Panc1 (cell line): Measurements from ENCODE around the gene WFDC9.
"Not testable (repeated sequence)": the region's sequence is repeated elsewhere in the genome, so short reads cannot be mapped to it uniquely, and the experiment has no call there.

ENCODE experiments used
- POLR2AphosphoS5 ChIP-seq: IDR thresholded peaks from 2 replicates; pipeline ENCODE4 v1.6.1; 2012; ENCODE audit warnings: mild to moderate bottlenecking, low read depth, low read length, moderate library complexity
- TF ChIP-seq, protein P1 (sequence below): fragments of 450-650 bp; IDR thresholded peaks from 2 replicates; pipeline ENCODE4 v1.5.1; 2017; ENCODE audit warnings: mild to moderate bottlenecking
- TF ChIP-seq, protein P2 (sequence below), 2 experiments: IDR thresholded peaks; 2 replicates each; pipeline ENCODE4 v1.6.1; 2011 to 2012; ENCODE audit warnings: low read depth in 2 of 2, control low read depth in 1 of 2, low read length in 1 of 2, mild to moderate bottlenecking in 1 of 2, moderate library complexity in 1 of 2; ENCODE audit not compliant: insufficient read depth in 1 of 2

DNA sequence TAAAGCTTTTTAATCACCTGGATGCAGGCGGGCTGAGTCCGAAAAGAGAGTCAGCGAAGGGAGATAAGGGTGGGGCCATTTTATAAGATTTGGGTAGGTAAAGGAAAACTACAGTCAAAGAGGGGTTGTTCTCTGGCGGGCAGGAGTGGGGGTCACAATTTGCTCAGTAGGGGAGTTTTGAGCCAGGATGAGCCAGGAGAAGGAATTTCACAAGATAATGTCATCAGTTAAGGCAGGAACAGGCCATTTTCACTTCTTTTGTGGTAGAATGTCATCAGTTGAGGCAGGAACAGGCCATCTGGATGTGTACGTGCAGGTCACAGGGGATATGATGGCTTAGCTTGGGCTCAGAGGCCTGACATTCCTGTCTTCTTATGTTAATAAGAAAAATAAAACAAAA, 46.8 kb downstream of the WFDC9 start:
- TF ChIP-seq, protein P1, sequence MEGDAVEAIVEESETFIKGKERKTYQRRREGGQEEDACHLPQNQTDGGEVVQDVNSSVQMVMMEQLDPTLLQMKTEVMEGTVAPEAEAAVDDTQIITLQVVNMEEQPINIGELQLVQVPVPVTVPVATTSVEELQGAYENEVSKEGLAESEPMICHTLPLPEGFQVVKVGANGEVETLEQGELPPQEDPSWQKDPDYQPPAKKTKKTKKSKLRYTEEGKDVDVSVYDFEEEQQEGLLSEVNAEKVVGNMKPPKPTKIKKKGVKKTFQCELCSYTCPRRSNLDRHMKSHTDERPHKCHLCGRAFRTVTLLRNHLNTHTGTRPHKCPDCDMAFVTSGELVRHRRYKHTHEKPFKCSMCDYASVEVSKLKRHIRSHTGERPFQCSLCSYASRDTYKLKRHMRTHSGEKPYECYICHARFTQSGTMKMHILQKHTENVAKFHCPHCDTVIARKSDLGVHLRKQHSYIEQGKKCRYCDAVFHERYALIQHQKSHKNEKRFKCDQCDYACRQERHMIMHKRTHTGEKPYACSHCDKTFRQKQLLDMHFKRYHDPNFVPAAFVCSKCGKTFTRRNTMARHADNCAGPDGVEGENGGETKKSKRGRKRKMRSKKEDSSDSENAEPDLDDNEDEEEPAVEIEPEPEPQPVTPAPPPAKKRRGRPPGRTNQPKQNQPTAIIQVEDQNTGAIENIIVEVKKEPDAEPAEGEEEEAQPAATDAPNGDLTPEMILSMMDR: not testable (repeated sequence)
- TF ChIP-seq, protein P2, sequence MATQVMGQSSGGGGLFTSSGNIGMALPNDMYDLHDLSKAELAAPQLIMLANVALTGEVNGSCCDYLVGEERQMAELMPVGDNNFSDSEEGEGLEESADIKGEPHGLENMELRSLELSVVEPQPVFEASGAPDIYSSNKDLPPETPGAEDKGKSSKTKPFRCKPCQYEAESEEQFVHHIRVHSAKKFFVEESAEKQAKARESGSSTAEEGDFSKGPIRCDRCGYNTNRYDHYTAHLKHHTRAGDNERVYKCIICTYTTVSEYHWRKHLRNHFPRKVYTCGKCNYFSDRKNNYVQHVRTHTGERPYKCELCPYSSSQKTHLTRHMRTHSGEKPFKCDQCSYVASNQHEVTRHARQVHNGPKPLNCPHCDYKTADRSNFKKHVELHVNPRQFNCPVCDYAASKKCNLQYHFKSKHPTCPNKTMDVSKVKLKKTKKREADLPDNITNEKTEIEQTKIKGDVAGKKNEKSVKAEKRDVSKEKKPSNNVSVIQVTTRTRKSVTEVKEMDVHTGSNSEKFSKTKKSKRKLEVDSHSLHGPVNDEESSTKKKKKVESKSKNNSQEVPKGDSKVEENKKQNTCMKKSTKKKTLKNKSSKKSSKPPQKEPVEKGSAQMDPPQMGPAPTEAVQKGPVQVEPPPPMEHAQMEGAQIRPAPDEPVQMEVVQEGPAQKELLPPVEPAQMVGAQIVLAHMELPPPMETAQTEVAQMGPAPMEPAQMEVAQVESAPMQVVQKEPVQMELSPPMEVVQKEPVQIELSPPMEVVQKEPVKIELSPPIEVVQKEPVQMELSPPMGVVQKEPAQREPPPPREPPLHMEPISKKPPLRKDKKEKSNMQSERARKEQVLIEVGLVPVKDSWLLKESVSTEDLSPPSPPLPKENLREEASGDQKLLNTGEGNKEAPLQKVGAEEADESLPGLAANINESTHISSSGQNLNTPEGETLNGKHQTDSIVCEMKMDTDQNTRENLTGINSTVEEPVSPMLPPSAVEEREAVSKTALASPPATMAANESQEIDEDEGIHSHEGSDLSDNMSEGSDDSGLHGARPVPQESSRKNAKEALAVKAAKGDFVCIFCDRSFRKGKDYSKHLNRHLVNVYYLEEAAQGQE (IDR thresholded peaks at IDR 0.05; ENCODE audit: insufficient read depth in 1 of 2, low read depth in 2 of 2, low read length in 1 of 2): not testable (repeated sequence)
- TF ChIP-seq POLR2AphosphoS5: not testable (repeated sequence)
